ENCODE measurements around the gene AVL9. TPM values are rescaled to one million over a fixed set of nuclear protein-coding genes. Genes with fewer than 3 reads are reported as not detected.

Gene AVL9
- total and polyA plus RNA-seq, 2 donors: 14.2 to 33.5 TPM

GRCh38 chr7:32502728-32503127, 7.4 kb downstream of the AVL9 start:
- Histone ChIP-seq H3K4me1 (ENCODE audit: insufficient read depth) (no peaks in the 10 kb centered on the region), H3K27ac (ENCODE audit: low read depth) (no peak overlapping the region), H3K36me3 (ENCODE audit: insufficient read depth) (no peaks in the 10 kb centered on the region), H3K4me3 (ENCODE audit: low read depth, low read length) (no peak overlapping the region)
- DNase-seq (ENCODE audit: extremely low spot score): no peak
- WGBS: 78% methylated on average over 4 of the region's 4 CpGs

GRCh38 chr7:32506266-32507054, 11.2 kb downstream of the AVL9 start:
- no peak overlapping the region for H3K27ac ChIP-seq (ENCODE audit: low read depth)
- H3K36me3 ChIP-seq (ENCODE audit: insufficient read depth): no peaks in the 10 kb centered on the region
- 91% methylated on average over 5 of the region's 5 CpGs for WGBS
- H3K4me3 ChIP-seq (ENCODE audit: low read depth, low read length): no peak overlapping the region
- DNase-seq (ENCODE audit: extremely low spot score): no peak
- no peaks in the 10 kb centered on the region for H3K4me1 ChIP-seq (ENCODE audit: insufficient read depth)

GRCh38 chr7:32507414-32507813, 12.1 kb downstream of the AVL9 start:
- no peak for DNase-seq (ENCODE audit: extremely low spot score)
- Histone ChIP-seq H3K4me1 (ENCODE audit: insufficient read depth) (no peaks in the 10 kb centered on the region), H3K36me3 (ENCODE audit: insufficient read depth) (no peaks in the 10 kb centered on the region), H3K27ac (ENCODE audit: low read depth) (no peak overlapping the region), H3K4me3 (ENCODE audit: low read depth, low read length) (no peak overlapping the region)
- 96% methylated on average over 6 of the region's 6 CpGs for WGBS

- no peak overlapping the region for H3K27ac ChIP-seq (ENCODE audit: low read depth)
- no peak for DNase-seq (ENCODE audit: extremely low spot score)
- 95% methylated on average over 4 of the region's 4 CpGs for WGBS
- H3K36me3 ChIP-seq (ENCODE audit: insufficient read depth): no peaks in the 10 kb centered on the region
- no peak overlapping the region for H3K4me3 ChIP-seq (ENCODE audit: low read depth, low read length)
- peaks cover 3% of the 10 kb centered on the region for H3K4me1 ChIP-seq (ENCODE audit: insufficient read depth)
Measured at GRCh38 chr7:32511791-32512190, 16.5 kb downstream of the AVL9 start.

- WGBS: 94% methylated on average over 1 of the region's 1 CpG
- Histone ChIP-seq H3K4me1 (ENCODE audit: insufficient read depth) (peaks cover 3% of the 10 kb centered on the region), H3K27ac (ENCODE audit: low read depth) (no peak overlapping the region), H3K36me3 (ENCODE audit: insufficient read depth) (no peaks in the 10 kb centered on the region), H3K4me3 (ENCODE audit: low read depth, low read length) (no peak overlapping the region)
- no peak for DNase-seq (ENCODE audit: extremely low spot score)
Measured at GRCh38 chr7:32513210-32513609, 17.9 kb downstream of the AVL9 start.

- Histone ChIP-seq H3K4me3 (ENCODE audit: low read depth, low read length) (no peak overlapping the region), H3K4me1 (ENCODE audit: insufficient read depth) (peaks cover 3% of the 10 kb centered on the region), H3K36me3 (ENCODE audit: insufficient read depth) (no peaks in the 10 kb centered on the region), H3K27ac (ENCODE audit: low read depth) (no peak overlapping the region)
- no peak for DNase-seq (ENCODE audit: extremely low spot score)
- 77% methylated on average over 3 of the region's 3 CpGs for WGBS
Measured at GRCh38 chr7:32515890-32516550, 20.7 kb downstream of the AVL9 start.

- Histone ChIP-seq H3K4me3 (ENCODE audit: low read depth, low read length) (no peak overlapping the region), H3K27ac (ENCODE audit: low read depth) (no peak overlapping the region), H3K36me3 (ENCODE audit: insufficient read depth) (no peaks in the 10 kb centered on the region), H3K4me1 (ENCODE audit: insufficient read depth) (peaks cover 3% of the 10 kb centered on the region)
- DNase-seq (ENCODE audit: extremely low spot score): no peak
- WGBS: 87% methylated on average over 3 of the region's 3 CpGs
Measured at GRCh38 chr7:32516551-32517100, 21.3 kb downstream of the AVL9 start.

- no peaks in the 10 kb centered on the region for H3K4me1 ChIP-seq (ENCODE audit: insufficient read depth)
- DNase-seq (ENCODE audit: extremely low spot score): no peak
- no peak overlapping the region for H3K4me3 ChIP-seq (ENCODE audit: low read depth, low read length)
- no peaks in the 10 kb centered on the region for H3K36me3 ChIP-seq (ENCODE audit: insufficient read depth)
- no peak overlapping the region for H3K27ac ChIP-seq (ENCODE audit: low read depth)
- 91% methylated on average over 2 of the region's 2 CpGs for WGBS
Measured at GRCh38 chr7:32518534-32519140, 23.3 kb downstream of the AVL9 start.

GRCh38 chr7:32519763-32520162, 24.5 kb downstream of the AVL9 start:
- DNase-seq (ENCODE audit: extremely low spot score): no peak
- WGBS: 97% methylated on average over 2 of the region's 2 CpGs
- no peak overlapping the region for H3K27ac ChIP-seq (ENCODE audit: low read depth)
- peaks cover 1% of the 10 kb centered on the region for H3K4me1 ChIP-seq (ENCODE audit: insufficient read depth)
- H3K4me3 ChIP-seq (ENCODE audit: low read depth, low read length): no peak overlapping the region
- H3K36me3 ChIP-seq (ENCODE audit: insufficient read depth): no peaks in the 10 kb centered on the region

GRCh38 chr7:32522746-32523530, 27.6 kb downstream of the AVL9 start:
- Histone ChIP-seq H3K36me3 (ENCODE audit: insufficient read depth) (no peaks in the 10 kb centered on the region), H3K4me1 (ENCODE audit: insufficient read depth) (peaks cover 5% of the 10 kb centered on the region), H3K4me3 (ENCODE audit: low read depth, low read length) (no peak overlapping the region), H3K27ac (ENCODE audit: low read depth) (no peak overlapping the region)
- no peak for DNase-seq (ENCODE audit: extremely low spot score)
- WGBS: 96% methylated on average over 6 of the region's 6 CpGs

- Histone ChIP-seq H3K27ac (ENCODE audit: low read depth) (no peak overlapping the region), H3K36me3 (ENCODE audit: insufficient read depth) (no peaks in the 10 kb centered on the region), H3K4me1 (ENCODE audit: insufficient read depth) (peaks cover 5% of the 10 kb centered on the region), H3K4me3 (ENCODE audit: low read depth, low read length) (no peak overlapping the region)
- no peak for DNase-seq (ENCODE audit: extremely low spot score)
Measured at GRCh38 chr7:32524631-32525030, 29.3 kb downstream of the AVL9 start.

GRCh38 chr7:32525839-32526238, 30.6 kb downstream of the AVL9 start:
- Histone ChIP-seq H3K36me3 (ENCODE audit: insufficient read depth) (no peaks in the 10 kb centered on the region), H3K27ac (ENCODE audit: low read depth) (no peak overlapping the region), H3K4me3 (ENCODE audit: low read depth, low read length) (no peak overlapping the region), H3K4me1 (ENCODE audit: insufficient read depth) (peaks cover 5% of the 10 kb centered on the region)
- no peak for DNase-seq (ENCODE audit: extremely low spot score)
- WGBS: 82% methylated on average over 4 of the region's 4 CpGs

- no peaks in the 10 kb centered on the region for H3K4me1 ChIP-seq (ENCODE audit: insufficient read depth)
- no peak overlapping the region for H3K4me3 ChIP-seq (ENCODE audit: low read depth, low read length)
- H3K36me3 ChIP-seq (ENCODE audit: insufficient read depth): no peaks in the 10 kb centered on the region
- 94% methylated on average over 13 of the region's 13 CpGs for WGBS
- no peak overlapping the region for H3K27ac ChIP-seq (ENCODE audit: low read depth)
- no peak for DNase-seq (ENCODE audit: extremely low spot score)
Measured at GRCh38 chr7:32531402-32531801, 36.1 kb downstream of the AVL9 start.

Measured in urinary bladder (tissue), 4 donors.